GM21381 (cell line): Measurements from ENCODE around the gene PLXNA2.

Experiments
- ATAC-seq: cut with Tn5 transposase; IDR thresholded peaks from one replicate; pipeline ENCODE4 v1.9.1; 2021; ENCODE audit warnings: mild to moderate bottlenecking, moderate library complexity; ENCODE audit not compliant: unreplicated experiment

The PLXNA2 gene

GRCh38 chr1:208052926-208053407, 191.2 kb downstream of the PLXNA2 start:
- no peak for ATAC-seq

GRCh38 chr1:208052135-208052534, 192.0 kb downstream of the PLXNA2 start:
- no peak for ATAC-seq

- no peak for ATAC-seq
These were observed 192.5 kb downstream of the PLXNA2 start for GRCh38 chr1:208051651-208052050.

- no peak for ATAC-seq
These were observed 195.3 kb downstream of the PLXNA2 start for GRCh38 chr1:208048904-208049303.

GRCh38 chr1:208047975-208048374, 196.2 kb downstream of the PLXNA2 start:
- ATAC-seq: no peak

- no peak for ATAC-seq
These were observed 196.7 kb downstream of the PLXNA2 start for GRCh38 chr1:208047476-208047934.

GRCh38 chr1:208045463-208046260, 198.5 kb downstream of the PLXNA2 start:
- no peak for ATAC-seq

- no peak for ATAC-seq
These were observed 199.4 kb downstream of the PLXNA2 start for GRCh38 chr1:208044589-208045462.

GRCh38 chr1:208043691-208044181, 200.4 kb downstream of the PLXNA2 start:
- ATAC-seq: no peak

GRCh38 chr1:208042868-208043267, 201.3 kb downstream of the PLXNA2 start:
- no peak for ATAC-seq

- no peak for ATAC-seq
These were observed 202.1 kb downstream of the PLXNA2 start for GRCh38 chr1:208042041-208042615.

GRCh38 chr1:208041505-208041904, 202.7 kb downstream of the PLXNA2 start:
- ATAC-seq: no peak

- no peak for ATAC-seq
These were observed 203.3 kb downstream of the PLXNA2 start for GRCh38 chr1:208040821-208041297.

- no peak for ATAC-seq
These were observed 204.4 kb downstream of the PLXNA2 start for GRCh38 chr1:208039536-208040332.

GRCh38 chr1:208038303-208038702, 205.9 kb downstream of the PLXNA2 start:
- no peak for ATAC-seq

- no peak for ATAC-seq
These were observed 207.0 kb downstream of the PLXNA2 start for GRCh38 chr1:208036918-208037766.

- ATAC-seq: no peak
These were observed 207.9 kb downstream of the PLXNA2 start for GRCh38 chr1:208036106-208036808.

GRCh38 chr1:208034135-208034534, 210.0 kb downstream of the PLXNA2 start:
- no peak for ATAC-seq

- ATAC-seq: no peak
These were observed 210.9 kb downstream of the PLXNA2 start for GRCh38 chr1:208033236-208033635.
